ENCODE measurements around the gene APCDD1.

- TF ChIP-seq POLR2A (IDR thresholded peaks at IDR 0.05) = no peak
- no peak for TF ChIP-seq CTCF (IDR thresholded peaks at IDR 0.05 in 4 of 5, conservative IDR thresholded peaks at IDR 0.05 in 1 of 5)
These were observed 8.2 kb downstream of the APCDD1 start for GRCh38 chr18:10462597-10462996.
